Measurements from ENCODE around the gene SPSB4. TPM values are rescaled to one million over a fixed set of nuclear protein-coding genes. Genes with fewer than 3 reads are reported as not detected.

SPSB4 gene
- total RNA-seq = not detected in 2 replicates

GRCh38 chr3:141050576-141051442, at the start of gene SPSB4:
SPSB4 (plus strand) TSS chr3:141051347; CDS start chr3:141066105, 14,758 bp downstream.

Other genes with a start within 250 kb of the SPSB4 start
- gene SLC25A36, start 109.5 kb upstream of the SPSB4 start, total RNA-seq = 56.5 and 63.1 TPM in 2 replicates
- 0.65 and 0.86 TPM in 2 replicates for gene PXYLP1, start 180.5 kb downstream of the SPSB4 start, total RNA-seq

All from vein endothelial cell (primary cell).